ENCODE results near the gene SLC25A17. TPM values are rescaled to one million over a fixed set of nuclear protein-coding genes. Genes with fewer than 3 reads are reported as not detected.

Gene SLC25A17
- total RNA-seq, 6 experiments from 2014 or later = 23.5 to 25.5 (median 24.6) TPM

GRCh38 chr22:40751250-40751649, 67.9 kb downstream of the SLC25A17 start:
- TF ChIP-seq CTCF (IDR thresholded peaks at IDR 0.05) = no peak
- H3K4me1 Mint-ChIP-seq (ENCODE audit: low read depth) = peaks cover 9% of the 10 kb centered on the region; the same call in 1 of the 2 replicates
- no peak for DNase-seq
- H3K36me3 Mint-ChIP-seq (ENCODE audit: low read depth) = no peaks in the 10 kb centered on the region; the same call in 1 of the 2 replicates
- H3K9me3 Mint-ChIP-seq = peaks cover 5% of the 10 kb centered on the region; the same call in 1 of the 2 replicates
- no peak overlapping the region for H3K4me3 Mint-ChIP-seq
- no peak overlapping the region for H3K27ac Mint-ChIP-seq
- H3K27me3 Mint-ChIP-seq (ENCODE audit: insufficient read depth) = peaks cover 10% of the 10 kb centered on the region

GRCh38 chr22:40749829-40750228, 69.3 kb downstream of the SLC25A17 start:
- Mint-ChIP-seq H3K27ac (no peak overlapping the region), H3K4me3 (no peak overlapping the region), H3K27me3 (ENCODE audit: insufficient read depth) (peaks cover 8% of the 10 kb centered on the region), H3K36me3 (ENCODE audit: low read depth) (no peaks in the 10 kb centered on the region; the same call in 1 of the 2 replicates), H3K9me3 (peaks cover 5% of the 10 kb centered on the region; the same call in 1 of the 2 replicates), H3K4me1 (ENCODE audit: low read depth) (peaks cover 9% of the 10 kb centered on the region; the same call in 1 of the 2 replicates)
- no peak for TF ChIP-seq CTCF (IDR thresholded peaks at IDR 0.05)
- no peak for DNase-seq

GRCh38 chr22:40748388-40749355, 70.5 kb downstream of the SLC25A17 start:
- peaks cover 5% of the 10 kb centered on the region; the same call in 1 of the 2 replicates for H3K9me3 Mint-ChIP-seq
- DNase-seq = no peak
- H3K4me1 Mint-ChIP-seq (ENCODE audit: low read depth) = peaks cover 9% of the 10 kb centered on the region; the same call in 1 of the 2 replicates
- H3K27me3 Mint-ChIP-seq (ENCODE audit: insufficient read depth) = peaks cover 5% of the 10 kb centered on the region
- H3K36me3 Mint-ChIP-seq (ENCODE audit: low read depth) = no peaks in the 10 kb centered on the region; the same call in 1 of the 2 replicates
- H3K27ac Mint-ChIP-seq = no peak overlapping the region
- TF ChIP-seq CTCF (IDR thresholded peaks at IDR 0.05) = no peak
- H3K4me3 Mint-ChIP-seq = no peak overlapping the region

GRCh38 chr22:40747361-40747760, 71.8 kb downstream of the SLC25A17 start:
- Mint-ChIP-seq H3K4me3 (no peak overlapping the region), H3K36me3 (ENCODE audit: low read depth) (no peaks in the 10 kb centered on the region; the same call in 1 of the 2 replicates), H3K27me3 (ENCODE audit: insufficient read depth) (peaks cover 6% of the 10 kb centered on the region), H3K9me3 (peaks cover 5% of the 10 kb centered on the region; the same call in 1 of the 2 replicates), H3K27ac (no peak overlapping the region), H3K4me1 (ENCODE audit: low read depth) (peaks cover 9% of the 10 kb centered on the region; the same call in 1 of the 2 replicates)
- no peak for TF ChIP-seq CTCF (IDR thresholded peaks at IDR 0.05)
- no peak for DNase-seq

GRCh38 chr22:40746428-40747220, 72.5 kb downstream of the SLC25A17 start:
- peaks cover 9% of the 10 kb centered on the region; the same call in 1 of the 2 replicates for H3K4me1 Mint-ChIP-seq (ENCODE audit: low read depth)
- no peak for TF ChIP-seq CTCF (IDR thresholded peaks at IDR 0.05)
- DNase-seq = no peak
- H3K9me3 Mint-ChIP-seq = peaks cover 5% of the 10 kb centered on the region; the same call in 1 of the 2 replicates
- no peak overlapping the region for H3K27ac Mint-ChIP-seq
- no peak overlapping the region for H3K4me3 Mint-ChIP-seq
- H3K36me3 Mint-ChIP-seq (ENCODE audit: low read depth) = no peaks in the 10 kb centered on the region; the same call in 1 of the 2 replicates
- peaks cover 6% of the 10 kb centered on the region for H3K27me3 Mint-ChIP-seq (ENCODE audit: insufficient read depth)
